NCI-H146 treated with DMSO at 0.1 percent for 48 hours (cell line): ENCODE results near the gene ZNF679.

ENCODE experiments used
- DNase-seq: peaks from one replicate; lab custom pipeline; 2025; ENCODE audit not compliant: unreplicated experiment; lab: John Stamatoyannopoulos, UW

Gene ZNF679

GRCh38 chr7:64308016-64308270, 79.7 kb downstream of the ZNF679 start:
- DNase-seq: no peak

- no peak for DNase-seq
Observed at GRCh38 chr7:64310426-64310825, 82.2 kb downstream of the ZNF679 start.

GRCh38 chr7:64312826-64313225, 84.6 kb downstream of the ZNF679 start:
- DNase-seq: no peak

GRCh38 chr7:64313740-64314491, 85.6 kb downstream of the ZNF679 start, which contains the start of gene ZNF736:
TSS of gene ZNF736 (plus strand) at chr7:64313961. CDS start at chr7:64314151, 190 bp downstream.
- DNase-seq: peak; percentile 93

GRCh38 chr7:64314566-64314965, 86.3 kb downstream of the ZNF679 start:
- no peak for DNase-seq

GRCh38 chr7:64316031-64316742, 87.9 kb downstream of the ZNF679 start:
- DNase-seq: peak; percentile 15
